CD4-positive, alpha-beta T cell (primary cell): ENCODE measurements around the gene CHM. TPM values are rescaled to one million over a fixed set of nuclear protein-coding genes. Genes with fewer than 3 reads are reported as not detected.

Experiments
- ATAC-seq: fragments of 200-7000 bp; cut with Tn5 transposase; one replicate; pipeline ENCODE4 v1.10.0; 2022; ENCODE audit warnings: mild to moderate bottlenecking; ENCODE audit not compliant: poor library complexity
- CTCF ChIA-PET: fragments of 350-600 bp; sonication (Branson Sonifier 250); formaldehyde crosslinking; loops from one replicate; lab custom pipeline; 2021; ENCODE audit warnings: antibody characterized with exemption, inconsistent platforms; lab: Charles Lee
- POLR2A ChIA-PET: fragments of 350-600 bp; sonication (Branson Sonifier 250); formaldehyde crosslinking; loops from one replicate; lab custom pipeline; 2021; ENCODE audit warnings: antibody characterized with exemption, inconsistent platforms; lab: Charles Lee
- DNase-seq, 14 experiments: peaks; one replicate each; pipeline ENCODE4 v3.0.0-alpha.2; 2013 to 2020; ENCODE audit warnings: mixed read lengths in 2 of 14
- H3K27ac ChIP-seq, 2 donors: one replicate each; pipeline versions ENCODE4 v1.5.1 to v1.7.0; 2013; ENCODE audit warnings: low read length in 2 of 2, low read depth in 1 of 2, mild to moderate bottlenecking in 1 of 2
- H3K27me3 ChIP-seq, 2 experiments: 1 replicate in 1 of 2; 2 replicates in 1 of 2; pipeline versions ENCODE4 v1.6.1 to v1.7.0; 2013; ENCODE audit warnings: low read length in 2 of 2, control low read depth in 1 of 2, mild to moderate bottlenecking in 1 of 2, moderate library complexity in 1 of 2; ENCODE audit not compliant: insufficient read depth in 2 of 2, control insufficient read depth in 1 of 2
- H3K36me3 ChIP-seq: one replicate; pipeline ENCODE4 v1.6.1; 2013; ENCODE audit warnings: low read length, control low read depth; ENCODE audit not compliant: insufficient read depth
- H3K4me1 ChIP-seq: one replicate; pipeline ENCODE4 v1.6.1; 2013; ENCODE audit warnings: low read length, control low read depth; ENCODE audit not compliant: insufficient read depth
- H3K4me3 ChIP-seq: one replicate; pipeline ENCODE4 v1.5.1; 2013; ENCODE audit warnings: mild to moderate bottlenecking, low read length, moderate library complexity
- H3K9me3 ChIP-seq, 2 experiments: 1 replicate in 1 of 2; 2 replicates in 1 of 2; pipeline versions ENCODE4 v1.6.1 to v1.7.0; 2013; ENCODE audit warnings: low read length in 2 of 2, mild to moderate bottlenecking in 2 of 2, control low read depth in 1 of 2, moderate library complexity in 1 of 2; ENCODE audit not compliant: control insufficient read depth in 1 of 2, insufficient read depth in 1 of 2
- H3K27ac Mint-ChIP-seq: one replicate; pipeline ENCODE4 v1.8.0; 2020; ENCODE audit warnings: mixed read lengths
- H3K27me3 Mint-ChIP-seq: one replicate; pipeline ENCODE4 v1.8.0; 2021; ENCODE audit warnings: mixed read lengths
- H3K36me3 Mint-ChIP-seq: one replicate; pipeline ENCODE4 v1.8.0; 2021; ENCODE audit warnings: low read depth, mixed read lengths
- H3K4me1 Mint-ChIP-seq: one replicate; pipeline ENCODE4 v1.8.0; 2021; ENCODE audit warnings: low read depth, mixed read lengths
- H3K4me3 Mint-ChIP-seq: one replicate; pipeline ENCODE4 v1.8.0; 2020; ENCODE audit warnings: mild to moderate bottlenecking, mixed read lengths
- H3K9me3 Mint-ChIP-seq: one replicate; pipeline ENCODE4 v1.8.0; 2020; ENCODE audit warnings: mixed read lengths
- intact Hi-C, 2 experiments: fragments of 100-400 bp; cut with DNase I in 1 of 2; cut with micrococcal nuclease in 1 of 2; formaldehyde crosslinking; loops; one replicate each; pipeline versions ENCODE4 v1.15.1 to v1.9.0; 2023 to 2025; cut with DNase I, micrococcal nuclease
- total RNA-seq, 174 experiments: library from RNA in 2 of 174; stranded (reverse) in 2 of 174; gene quantifications; one replicate each; pipeline ENCODE4 v1.2.3 and lab custom pipeline; 2021 to 2026
- TF ChIP-seq, protein P1 (sequence below): fragments of 200-600 bp; IDR thresholded peaks from one replicate; pipeline ENCODE4 v1.8.0; 2022; ENCODE audit warnings: antibody characterized with exemption, mild to moderate bottlenecking

Gene CHM
- total RNA-seq, 2 experiments from 2014 or later = 5.1 to 6.3 TPM

GRCh38 chrX:85930099-85930498 lies 117.3 kb downstream of the CHM start:
- H3K9me3 Mint-ChIP-seq = no peaks in the 10 kb centered on the region
- peaks cover 15% of the 10 kb centered on the region for H3K4me1 Mint-ChIP-seq
- no peak overlapping the region for H3K27ac ChIP-seq
- POLR2A ChIA-PET = no interaction called here
- no peak overlapping the region for H3K4me3 Mint-ChIP-seq
- H3K27ac Mint-ChIP-seq = no peak overlapping the region
- peaks cover 11% of the 10 kb centered on the region for H3K36me3 Mint-ChIP-seq
- DNase-seq (no peak), ATAC-seq (no peak)
- CTCF ChIA-PET = no interaction called here
- H3K4me3 ChIP-seq = no peak overlapping the region
- H3K4me1 ChIP-seq = no peaks in the 10 kb centered on the region
- H3K9me3 ChIP-seq = no peaks in the 10 kb centered on the region
- TF ChIP-seq, protein P1, sequence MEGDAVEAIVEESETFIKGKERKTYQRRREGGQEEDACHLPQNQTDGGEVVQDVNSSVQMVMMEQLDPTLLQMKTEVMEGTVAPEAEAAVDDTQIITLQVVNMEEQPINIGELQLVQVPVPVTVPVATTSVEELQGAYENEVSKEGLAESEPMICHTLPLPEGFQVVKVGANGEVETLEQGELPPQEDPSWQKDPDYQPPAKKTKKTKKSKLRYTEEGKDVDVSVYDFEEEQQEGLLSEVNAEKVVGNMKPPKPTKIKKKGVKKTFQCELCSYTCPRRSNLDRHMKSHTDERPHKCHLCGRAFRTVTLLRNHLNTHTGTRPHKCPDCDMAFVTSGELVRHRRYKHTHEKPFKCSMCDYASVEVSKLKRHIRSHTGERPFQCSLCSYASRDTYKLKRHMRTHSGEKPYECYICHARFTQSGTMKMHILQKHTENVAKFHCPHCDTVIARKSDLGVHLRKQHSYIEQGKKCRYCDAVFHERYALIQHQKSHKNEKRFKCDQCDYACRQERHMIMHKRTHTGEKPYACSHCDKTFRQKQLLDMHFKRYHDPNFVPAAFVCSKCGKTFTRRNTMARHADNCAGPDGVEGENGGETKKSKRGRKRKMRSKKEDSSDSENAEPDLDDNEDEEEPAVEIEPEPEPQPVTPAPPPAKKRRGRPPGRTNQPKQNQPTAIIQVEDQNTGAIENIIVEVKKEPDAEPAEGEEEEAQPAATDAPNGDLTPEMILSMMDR = no peak
- H3K27me3 Mint-ChIP-seq = no peaks in the 10 kb centered on the region
- no peaks in the 10 kb centered on the region for H3K36me3 ChIP-seq
- intact Hi-C loops = no loop called here
- H3K27me3 ChIP-seq = no peaks in the 10 kb centered on the region

GRCh38 chrX:85928606-85929005 lies 118.8 kb downstream of the CHM start:
- no peak overlapping the region for H3K27ac Mint-ChIP-seq
- no peaks in the 10 kb centered on the region for H3K27me3 Mint-ChIP-seq
- ChIA-PET POLR2A (no interaction called here), CTCF (no interaction called here)
- TF ChIP-seq, protein P1 = no peak
- no peaks in the 10 kb centered on the region for H3K36me3 ChIP-seq
- H3K4me3 Mint-ChIP-seq = no peak overlapping the region
- ATAC-seq = no peak
- intact Hi-C loops = no loop called here
- no peak overlapping the region for H3K4me3 ChIP-seq
- no peaks in the 10 kb centered on the region for H3K9me3 Mint-ChIP-seq
- H3K9me3 ChIP-seq = no peaks in the 10 kb centered on the region
- H3K4me1 ChIP-seq = no peaks in the 10 kb centered on the region
- peaks cover 8% of the 10 kb centered on the region for H3K36me3 Mint-ChIP-seq
- DNase-seq = no peak
- no peak overlapping the region for H3K27ac ChIP-seq
- H3K4me1 Mint-ChIP-seq = peaks cover 30% of the 10 kb centered on the region
- no peaks in the 10 kb centered on the region for H3K27me3 ChIP-seq

GRCh38 chrX:85927740-85928139 lies 119.6 kb downstream of the CHM start:
- Mint-ChIP-seq H3K27me3 (no peaks in the 10 kb centered on the region), H3K4me1 (peaks cover 36% of the 10 kb centered on the region), H3K9me3 (no peaks in the 10 kb centered on the region), H3K27ac (no peak overlapping the region), H3K36me3 (peaks cover 7% of the 10 kb centered on the region), H3K4me3 (no peak overlapping the region)
- Histone ChIP-seq H3K4me3 (no peak overlapping the region), H3K9me3 (no peaks in the 10 kb centered on the region), H3K27me3 (no peaks in the 10 kb centered on the region), H3K27ac (no peak overlapping the region), H3K4me1 (no peaks in the 10 kb centered on the region), H3K36me3 (no peaks in the 10 kb centered on the region)
- no peak for ATAC-seq
- CTCF ChIA-PET = no interaction called here
- DNase-seq = no peak
- POLR2A ChIA-PET = no interaction called here
- TF ChIP-seq, protein P1 = no peak
- intact Hi-C loops = no loop called here
